HG03064 (cell line): ENCODE results near the gene ZNF273.

ENCODE experiments used
- ATAC-seq: cut with Tn5 transposase; IDR thresholded peaks from one replicate; pipeline ENCODE4 v1.9.1; 2021; ENCODE audit warnings: low read depth; ENCODE audit not compliant: unreplicated experiment

The ZNF273 gene

GRCh38 chr7:64876792-64877713, 26.0 kb upstream of the ZNF273 start:
- no peak for ATAC-seq

- ATAC-seq = no peak
Observed at GRCh38 chr7:64877714-64878610, 25.1 kb upstream of the ZNF273 start.

GRCh38 chr7:64878684-64879083, 24.4 kb upstream of the ZNF273 start:
- ATAC-seq = no peak

GRCh38 chr7:64879086-64879730, 23.9 kb upstream of the ZNF273 start:
- ATAC-seq = no peak

- no peak for ATAC-seq
Observed at GRCh38 chr7:64879800-64880199, 23.3 kb upstream of the ZNF273 start.

GRCh38 chr7:64880322-64881297, 22.5 kb upstream of the ZNF273 start:
- ATAC-seq = no peak

- ATAC-seq = no peak
Observed at GRCh38 chr7:64881461-64882287, 21.4 kb upstream of the ZNF273 start.

GRCh38 chr7:64882341-64883112, 20.5 kb upstream of the ZNF273 start:
- no peak for ATAC-seq

GRCh38 chr7:64883113-64883905, 19.8 kb upstream of the ZNF273 start:
- no peak for ATAC-seq

- ATAC-seq = no peak
Observed at GRCh38 chr7:64884085-64884912, 18.8 kb upstream of the ZNF273 start.

GRCh38 chr7:64884913-64885370, 18.1 kb upstream of the ZNF273 start:
- no peak for ATAC-seq

GRCh38 chr7:64885520-64886240, 17.4 kb upstream of the ZNF273 start:
- ATAC-seq = no peak

GRCh38 chr7:64886956-64887545, 16.0 kb upstream of the ZNF273 start:
- ATAC-seq = no peak

GRCh38 chr7:64887756-64888508, 15.1 kb upstream of the ZNF273 start:
- no peak for ATAC-seq

GRCh38 chr7:64888561-64888900, 14.5 kb upstream of the ZNF273 start:
- no peak for ATAC-seq
